Liver (tissue), 9 donors: ENCODE data around the gene ETNPPL. TPM values are rescaled to one million over a fixed set of nuclear protein-coding genes. Genes with fewer than 3 reads are reported as not detected.

Experiments used
- DNase-seq: peaks from one replicate; pipeline ENCODE4 v3.0.0-alpha.2; 2017; ENCODE audit warnings: low spot score
- H3K27ac ChIP-seq, 2 donors: one replicate each; pipeline ENCODE4 v1.7.0; 2013; ENCODE audit warnings: inconsistent platforms in 2 of 2, low read length in 2 of 2, control low read depth in 1 of 2, low read depth in 1 of 2, mild to moderate bottlenecking in 1 of 2
- H3K27me3 ChIP-seq, 4 donors: one replicate each; pipeline versions ENCODE4 v1.6.1 to v1.7.0; 2013; ENCODE audit warnings: low read length in 3 of 4, inconsistent platforms in 1 of 4, mild to moderate bottlenecking in 1 of 4, moderate library complexity in 1 of 4; ENCODE audit not compliant: control insufficient read depth in 4 of 4, insufficient read depth in 4 of 4
- H3K36me3 ChIP-seq, 4 donors: one replicate each; pipeline versions ENCODE4 v1.6.1 to v1.7.0; 2013; ENCODE audit warnings: low read length in 3 of 4, mild to moderate bottlenecking in 3 of 4, low read depth in 1 of 4, moderate library complexity in 1 of 4; ENCODE audit not compliant: control insufficient read depth in 4 of 4, insufficient read depth in 3 of 4
- H3K4me1 ChIP-seq, 4 donors: one replicate each; pipeline versions ENCODE4 v1.6.1 to v1.7.0; 2013; ENCODE audit warnings: low read length in 3 of 4, mild to moderate bottlenecking in 3 of 4, moderate library complexity in 1 of 4; ENCODE audit not compliant: control insufficient read depth in 4 of 4, insufficient read depth in 4 of 4
- H3K4me3 ChIP-seq, 3 donors: one replicate each; pipeline versions ENCODE4 v1.6.1 to v1.7.0; 2013; ENCODE audit warnings: low read length in 3 of 3, control low read depth in 1 of 3, low read depth in 1 of 3, mild to moderate bottlenecking in 1 of 3
- H3K9ac ChIP-seq, 2 donors: one replicate each; pipeline ENCODE4 v1.7.0; 2013; ENCODE audit warnings: low read length in 2 of 2, mild to moderate bottlenecking in 2 of 2, moderate library complexity in 2 of 2, control low read depth in 1 of 2, low read depth in 1 of 2
- H3K9me3 ChIP-seq, 4 donors: one replicate each; pipeline versions ENCODE4 v1.6.1 to v1.7.0; 2013; ENCODE audit warnings: low read length in 3 of 4; ENCODE audit not compliant: control insufficient read depth in 4 of 4
- ATF3 ChIP-seq: IDR thresholded peaks from 2 replicates; pipeline ENCODE4 v1.6.1; 2016; ENCODE audit warnings: antibody characterized with exemption
- CTCF ChIP-seq: fragments of 150-350 bp; IDR thresholded peaks from 2 replicates; pipeline ENCODE4 v1.5.1; 2017; ENCODE audit warnings: improper control_type of control experiment, low read depth, low read length; ENCODE audit not compliant: missing input control
- EGR1 ChIP-seq, 2 donors: IDR thresholded peaks; 2 replicates each; pipeline ENCODE4 v1.6.1; 2016 to 2018; ENCODE audit warnings: antibody characterized with exemption in 2 of 2, low read depth in 2 of 2
- FOXA1 ChIP-seq: IDR thresholded peaks from 2 replicates; pipeline ENCODE4 v1.6.1; 2016; ENCODE audit warnings: antibody characterized with exemption
- FOXA2 ChIP-seq: IDR thresholded peaks from 2 replicates; pipeline ENCODE4 v1.6.1; 2016; ENCODE audit warnings: antibody characterized with exemption
- GABPA ChIP-seq, 2 donors: IDR thresholded peaks in 1 of 2; conservative IDR thresholded peaks in 1 of 2; 2 replicates each; pipeline ENCODE4 v1.6.1; 2016; ENCODE audit warnings: antibody characterized with exemption in 2 of 2, mild to moderate bottlenecking in 1 of 2, moderate library complexity in 1 of 2
- HNF4A ChIP-seq, 2 donors: conservative IDR thresholded peaks; 2 replicates each; pipeline ENCODE4 v1.6.1; 2016; ENCODE audit warnings: antibody characterized with exemption in 2 of 2, mild to moderate bottlenecking in 2 of 2
- HNF4G ChIP-seq: IDR thresholded peaks from 2 replicates; pipeline ENCODE4 v1.6.1; 2016; ENCODE audit warnings: antibody characterized with exemption
- JUND ChIP-seq, 2 donors: IDR thresholded peaks; 2 replicates each; pipeline ENCODE4 v1.6.1; 2016; ENCODE audit warnings: antibody characterized with exemption in 2 of 2
- MAX ChIP-seq: IDR thresholded peaks from 2 replicates; pipeline ENCODE4 v1.6.1; 2016; ENCODE audit warnings: antibody characterized with exemption
- NR2F2 ChIP-seq: IDR thresholded peaks from 2 replicates; pipeline ENCODE4 v1.6.1; 2016; ENCODE audit warnings: antibody characterized with exemption
- RAD21 ChIP-seq, 2 donors: IDR thresholded peaks; 2 replicates each; pipeline ENCODE4 v1.6.1; 2016; ENCODE audit warnings: antibody characterized with exemption in 2 of 2, mild to moderate bottlenecking in 2 of 2
- RXRA ChIP-seq, 2 donors: IDR thresholded peaks; 2 replicates each; pipeline ENCODE4 v1.6.1; 2017 to 2018; ENCODE audit warnings: antibody characterized with exemption in 2 of 2, mild to moderate bottlenecking in 1 of 2
- SP1 ChIP-seq: IDR thresholded peaks from 2 replicates; pipeline ENCODE4 v1.6.1; 2018; ENCODE audit warnings: antibody characterized with exemption, mild to moderate bottlenecking
- TAF1 ChIP-seq: conservative IDR thresholded peaks from 2 replicates; pipeline ENCODE4 v1.6.1; 2016; ENCODE audit warnings: antibody characterized with exemption, mild to moderate bottlenecking
- YY1 ChIP-seq: IDR thresholded peaks from 2 replicates; pipeline ENCODE4 v1.6.1; 2016; ENCODE audit warnings: antibody characterized with exemption, mild to moderate bottlenecking
- ZBTB33 ChIP-seq: IDR thresholded peaks from 2 replicates; pipeline ENCODE4 v1.6.1; 2016; ENCODE audit warnings: antibody characterized with exemption
- WGBS: extraction: QIAGEN DNeasy Blood & Tissue Kit; methylation state at CpG from one replicate; pipeline ENCODE4 v1.1.7; 2013; 5-methylcytosine and 5-hydroxymethylcytosine counted together
- polyA plus RNA-seq, 2 donors: library from polyadenylated mRNA; stranded (reverse) in 1 of 2; unstranded in 1 of 2; fragments of 200-250 nt in 1 of 2; fragments of >200 nt in 1 of 2; fragmentation: Nextera tagmentation in 1 of 2; extraction: Ambion mirVana in 1 of 2; gene quantifications; one replicate each; pipeline versions ENCODE4 v1.2.1 to v1.2.3, GENCODE V29; 2013 to 2015
- total RNA-seq, 2 donors: library from RNA; depleted of rRNA; stranded (reverse); fragments of >200 nt; gene quantifications; one replicate each; pipeline ENCODE4 v1.2.3, GENCODE V29; 2014
- donor health status: healthy.
- donor health status: healthy.
- donor health status: healthy.
- donor health status: healthy.
- donor health status: healthy.

ETNPPL gene
- total and polyA plus RNA-seq, 4 donors: 2.5 to 43.3 (median 25.3) TPM

GRCh38 chr4:108799306-108799705, 36.5 kb upstream of the ETNPPL start:
- Histone ChIP-seq H3K9ac (no peak overlapping the region), H3K27me3 (no peaks in the 10 kb centered on the region), H3K4me3 (no peak overlapping the region), H3K36me3 (no peaks in the 10 kb centered on the region), H3K27ac (no peak overlapping the region), H3K4me1 (peaks cover 4 to 17% (median 15%) of the 10 kb centered on the region in 4 donors), H3K9me3 (no peaks in the 10 kb centered on the region)
- WGBS: 68% methylated on average over 5 of the region's 5 CpGs
- no peak for DNase-seq
- TF ChIP-seq FOXA1 (no peak), FOXA2 (no peak), GABPA (IDR thresholded peaks at IDR 0.05 in 1 of 2, conservative IDR thresholded peaks at IDR 0.05 in 1 of 2) (no peak), NR2F2 (no peak), HNF4G (no peak), RXRA (IDR thresholded peaks at IDR 0.05) (no peak), SP1 (no peak), MAX (no peak), JUND (IDR thresholded peaks at IDR 0.05) (no peak), CTCF (no peak), RAD21 (IDR thresholded peaks at IDR 0.05) (no peak), ATF3 (no peak), TAF1 (no peak), EGR1 (IDR thresholded peaks at IDR 0.05; ENCODE audit: low read depth in 2 of 2) (no peak), HNF4A (conservative IDR thresholded peaks at IDR 0.05) (no peak)

GRCh38 chr4:108796173-108796572, 33.3 kb upstream of the ETNPPL start:
- Histone ChIP-seq H3K27ac (peak overlapping the region in 1 of 2 donors; percentile 60), H3K36me3 (no peaks in the 10 kb centered on the region), H3K9ac (no peak overlapping the region), H3K4me1 (peaks cover 4 to 38% (median 34%) of the 10 kb centered on the region in 4 donors), H3K27me3 (no peaks in the 10 kb centered on the region), H3K4me3 (no peak overlapping the region), H3K9me3 (no peaks in the 10 kb centered on the region)
- DNase-seq: no peak
- WGBS: 64% methylated on average over 3 of the region's 3 CpGs
- TF ChIP-seq FOXA1 (no peak), RXRA (IDR thresholded peaks at IDR 0.05) (no peak), MAX (no peak), FOXA2 (no peak), ZBTB33 (no peak), YY1 (no peak), HNF4A (conservative IDR thresholded peaks at IDR 0.05) (no peak), TAF1 (no peak), SP1 (no peak), EGR1 (IDR thresholded peaks at IDR 0.05; ENCODE audit: low read depth in 2 of 2) (no peak), HNF4G (no peak), ATF3 (no peak)
